GM21717 (cell line): ENCODE data around the gene INSR.

Source experiments
- ATAC-seq: cut with Tn5 transposase; IDR thresholded peaks from one replicate; pipeline ENCODE4 v1.9.1; 2021; ENCODE audit warnings: mild to moderate bottlenecking, moderate library complexity; ENCODE audit not compliant: unreplicated experiment

Gene INSR

DNA sequence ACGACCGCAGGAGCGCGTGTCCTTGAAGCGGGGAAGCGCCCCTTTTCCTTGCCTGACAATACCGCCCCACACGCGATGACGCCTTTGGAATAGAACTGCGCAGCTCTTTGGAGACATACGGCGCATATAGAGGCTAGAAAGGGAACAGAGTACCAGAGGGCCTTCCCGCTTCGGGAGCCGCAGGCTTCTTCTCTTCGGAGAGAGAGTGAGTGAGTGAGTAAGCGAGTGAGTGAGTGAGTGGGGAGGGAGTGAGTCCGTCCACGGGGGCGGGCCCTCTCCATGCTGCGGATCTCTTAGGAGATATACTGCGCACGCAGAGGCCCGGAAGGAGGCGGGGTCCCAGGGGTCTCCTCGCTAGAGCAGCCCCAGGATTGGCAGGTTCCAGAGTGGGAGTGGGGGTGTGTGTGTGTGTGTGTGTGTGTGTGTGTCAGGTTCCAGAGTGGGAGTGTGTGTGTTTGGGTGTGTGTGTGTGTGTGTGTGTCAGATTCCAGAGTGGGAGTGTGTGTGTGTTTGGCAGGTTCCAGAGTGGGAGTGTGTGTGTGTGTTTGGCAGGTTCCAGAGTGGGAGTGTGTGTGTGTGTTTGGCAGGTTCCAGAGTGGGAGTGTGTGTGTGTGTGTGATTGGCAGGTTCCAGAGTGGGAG, 97.0 kb downstream of the INSR start:
- peak; percentile 49 for ATAC-seq

DNA sequence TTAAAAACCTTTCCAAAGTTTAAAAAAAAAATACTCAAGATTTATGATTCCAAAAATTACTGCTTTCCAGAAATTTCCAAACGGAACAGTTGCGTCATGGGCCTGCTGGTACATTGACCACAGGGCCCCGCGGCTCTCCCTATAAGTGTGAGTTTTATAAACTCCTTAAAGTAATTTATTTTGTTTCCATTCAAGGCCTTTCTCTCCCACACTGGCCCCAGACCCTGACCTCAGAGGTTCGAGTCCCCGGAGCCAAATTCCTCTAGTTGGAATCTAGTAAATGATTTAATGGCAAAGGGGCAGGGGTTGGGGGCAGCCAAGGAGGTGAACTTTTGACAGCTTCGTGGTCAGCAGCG, 97.5 kb downstream of the INSR start:
- ATAC-seq = no peak

DNA sequence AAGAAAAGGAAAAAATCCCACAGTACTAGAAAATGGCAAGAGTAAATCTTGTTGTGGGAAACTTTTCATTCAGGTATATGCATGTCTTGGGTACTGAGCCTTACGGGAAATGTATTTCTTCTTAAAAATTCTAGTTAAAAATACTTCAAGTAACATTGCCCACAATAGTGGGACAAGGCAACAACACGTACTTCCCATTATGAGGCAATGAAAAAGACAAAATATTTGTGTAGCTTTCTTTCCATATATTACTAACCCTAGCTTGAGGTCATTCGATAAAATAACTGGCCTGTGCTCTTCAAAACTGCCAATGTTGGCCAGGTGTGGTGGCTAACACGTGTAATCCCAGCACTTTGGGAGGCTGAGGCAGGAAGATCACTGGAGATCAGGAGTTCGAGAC, 99.2 kb downstream of the INSR start:
- ATAC-seq = no peak

DNA sequence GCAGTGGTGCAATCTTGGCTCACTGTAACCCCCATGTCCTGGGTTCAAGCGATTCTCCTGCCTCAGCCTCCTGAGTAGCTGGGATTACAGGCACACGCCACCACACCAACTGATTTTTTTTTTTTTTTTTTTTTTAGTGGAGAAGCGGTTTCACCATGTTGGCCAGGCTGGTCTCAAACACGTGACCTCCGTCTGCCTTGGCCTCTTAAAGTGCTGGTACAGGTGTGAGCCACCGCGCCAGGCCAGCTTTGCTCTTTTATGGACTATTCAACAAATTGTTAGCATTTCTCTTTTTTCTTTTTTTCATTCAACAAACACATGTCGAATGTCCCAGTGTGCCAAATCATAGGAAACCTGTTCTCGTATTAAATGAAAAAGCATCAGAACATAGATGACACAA, 99.6 kb downstream of the INSR start:
- ATAC-seq = no peak

DNA sequence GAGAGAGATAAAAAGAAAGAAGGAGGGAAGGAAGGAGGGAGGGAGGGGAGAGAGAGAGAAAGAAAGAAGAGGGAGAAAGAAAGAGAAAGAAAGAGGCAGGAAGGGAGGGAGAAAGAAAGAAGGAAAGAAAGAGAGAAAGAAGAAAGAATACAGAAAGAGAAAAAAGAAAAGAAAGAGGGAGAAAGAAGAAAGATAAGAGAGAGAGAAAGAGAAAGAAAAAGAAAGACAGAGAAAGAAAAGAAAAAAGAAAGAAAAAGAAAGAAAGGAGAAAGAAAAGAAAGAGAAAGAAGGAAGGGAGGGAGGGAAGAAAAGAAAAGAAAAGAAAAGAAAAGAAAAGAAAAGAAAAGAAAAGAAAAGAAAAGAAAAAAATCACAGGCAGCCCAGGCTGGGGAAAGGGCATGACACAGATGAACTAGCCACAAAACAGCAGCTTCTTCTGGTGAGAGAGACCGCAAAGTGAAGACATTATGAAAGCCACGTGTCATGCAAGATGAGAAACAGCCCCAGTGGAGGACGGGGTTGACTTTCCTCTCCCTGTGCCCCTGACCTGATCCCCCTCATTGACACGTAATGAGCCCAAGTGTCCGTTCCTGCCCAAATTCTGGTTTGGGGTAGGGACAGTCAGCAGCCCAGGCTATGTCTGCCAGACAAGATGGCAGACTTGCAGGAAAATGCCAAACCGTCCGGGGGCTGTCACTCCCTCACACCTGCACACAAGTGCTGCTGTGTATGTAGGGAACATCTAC, 102.1 kb downstream of the INSR start:
- ATAC-seq = no peak

DNA sequence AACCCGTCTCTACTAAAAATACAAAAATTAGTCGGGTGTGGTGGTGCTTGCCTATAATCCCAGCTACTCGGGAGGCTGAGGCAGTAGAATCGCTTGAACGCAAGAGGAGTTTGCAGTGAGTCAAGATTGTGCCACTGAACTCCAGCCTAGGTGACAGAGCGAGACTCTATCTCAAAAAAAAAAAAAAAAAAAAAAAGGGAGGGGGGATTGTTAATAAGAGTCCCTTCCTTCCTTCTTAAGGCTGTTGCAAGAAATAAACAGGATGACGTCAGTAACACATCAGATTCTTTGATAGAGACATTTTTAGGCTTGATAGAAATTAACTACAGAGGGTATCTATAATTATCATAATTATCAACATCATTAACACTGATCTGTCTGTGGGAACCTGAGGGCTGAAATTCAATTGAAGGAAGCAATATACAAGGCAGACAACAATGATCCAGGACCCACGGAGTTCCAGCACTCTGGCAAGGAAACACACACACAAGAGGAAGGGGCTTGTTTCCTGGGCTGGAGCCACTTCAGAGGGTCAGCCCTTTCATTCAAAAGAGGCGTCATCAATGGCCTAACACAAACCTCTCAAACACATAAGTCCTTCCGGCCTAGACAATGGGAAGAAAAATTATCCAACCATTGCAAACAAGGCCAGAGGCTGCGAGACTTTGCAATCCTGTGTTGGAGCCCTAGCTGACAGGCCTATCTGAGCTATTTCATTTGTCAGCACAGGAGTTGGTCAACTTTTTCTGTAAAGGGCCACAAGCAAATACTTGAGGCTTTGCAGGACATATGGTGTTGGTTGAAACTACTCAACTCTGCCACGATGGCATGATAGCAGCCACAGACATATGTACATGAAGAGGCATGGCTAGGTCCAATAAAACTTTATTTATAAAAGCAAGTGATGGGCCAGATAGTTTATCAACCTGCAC, 105.2 kb downstream of the INSR start:
- ATAC-seq = no peak

DNA sequence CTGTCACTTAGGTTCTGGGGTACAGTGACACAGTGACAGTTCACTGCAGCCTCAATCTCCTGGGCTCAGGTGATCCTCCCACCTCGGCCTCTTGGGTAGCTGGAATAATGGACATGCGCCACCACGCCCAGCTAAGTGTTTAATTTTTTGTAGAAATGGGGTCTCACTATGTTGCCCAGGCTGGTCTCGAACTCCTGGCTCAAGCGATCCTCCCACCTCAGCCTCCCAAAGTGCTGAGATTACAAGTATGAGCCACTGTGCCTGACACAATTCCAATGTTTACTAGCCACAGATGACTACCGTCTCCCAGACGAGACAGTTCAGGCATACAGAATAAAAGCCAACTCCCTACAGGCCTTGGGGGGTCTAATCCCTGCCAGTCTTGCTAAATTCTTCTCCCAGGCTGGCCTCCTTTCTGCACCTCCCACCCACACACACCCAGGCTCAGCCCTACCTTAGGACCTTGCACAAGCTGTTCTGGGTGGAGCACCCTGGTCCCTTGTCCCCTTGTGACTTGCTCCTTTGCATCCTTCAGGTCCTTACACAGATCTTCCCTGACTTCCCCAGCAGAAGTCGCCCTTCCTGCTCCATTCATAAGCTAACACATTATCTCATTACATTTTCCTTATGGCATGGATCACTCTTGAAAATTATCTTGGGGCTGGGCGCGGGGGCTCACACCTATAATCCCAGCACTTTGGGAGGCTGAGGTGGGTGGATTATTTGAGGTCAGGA, 106.4 kb downstream of the INSR start:
- ATAC-seq = no peak

DNA sequence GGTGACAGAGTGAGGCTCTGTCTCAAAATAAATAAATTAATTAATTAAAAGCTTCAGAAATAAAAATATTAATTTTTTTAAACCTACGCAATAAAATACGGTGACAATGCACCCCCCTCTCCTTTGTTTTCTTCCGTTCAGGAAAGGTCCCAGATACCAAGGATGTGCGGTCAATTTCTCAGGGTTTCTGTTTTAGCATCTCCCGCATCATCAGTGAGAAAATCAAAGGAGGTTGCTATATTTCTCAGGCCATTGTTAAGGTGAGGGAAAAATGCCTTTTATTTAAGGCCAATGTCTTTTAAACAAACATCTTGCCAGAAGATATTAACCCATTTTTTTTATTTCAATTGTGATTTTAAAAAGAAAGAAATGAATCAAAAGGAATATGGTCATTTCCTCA, 111.7 kb downstream of the INSR start:
- no peak for ATAC-seq

DNA sequence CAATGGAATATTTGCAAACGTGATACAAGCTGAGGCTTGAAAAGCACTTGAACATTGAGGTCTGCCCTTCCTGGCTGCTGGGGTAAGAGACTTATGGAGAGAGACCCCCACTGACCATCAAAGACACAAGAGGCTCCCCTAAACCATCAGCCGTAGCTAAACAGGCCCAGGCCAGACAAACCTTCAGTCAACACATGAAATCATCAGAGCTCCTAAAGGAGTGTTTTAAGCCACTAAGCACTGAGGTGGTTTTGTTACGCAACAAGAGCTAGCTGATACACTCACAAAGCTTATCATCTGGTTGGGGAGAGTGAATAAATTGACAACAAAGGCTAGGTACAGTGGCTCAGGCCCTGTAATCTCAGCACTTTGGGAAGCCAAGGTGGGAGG, 114.3 kb downstream of the INSR start:
- no peak for ATAC-seq

DNA sequence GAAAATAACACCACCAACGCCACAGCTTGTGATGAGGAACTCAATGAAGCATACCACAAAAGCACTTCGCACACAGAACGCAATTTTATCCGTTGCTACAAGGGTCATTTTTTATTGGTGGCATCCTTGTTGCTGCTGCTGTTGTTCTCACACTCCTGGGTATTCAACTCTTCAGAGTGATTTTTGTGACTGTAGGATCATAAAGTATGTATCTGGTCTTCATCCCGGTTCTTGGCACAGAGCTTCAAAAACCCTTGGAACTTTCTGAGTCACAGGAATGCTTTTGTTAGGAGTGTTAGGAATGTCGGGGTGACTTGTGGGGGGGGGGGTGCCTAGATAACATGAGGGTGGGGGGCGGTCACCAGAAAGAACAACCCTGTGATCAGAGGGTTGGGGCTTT, 116.3 kb downstream of the INSR start:
- ATAC-seq = no peak

DNA sequence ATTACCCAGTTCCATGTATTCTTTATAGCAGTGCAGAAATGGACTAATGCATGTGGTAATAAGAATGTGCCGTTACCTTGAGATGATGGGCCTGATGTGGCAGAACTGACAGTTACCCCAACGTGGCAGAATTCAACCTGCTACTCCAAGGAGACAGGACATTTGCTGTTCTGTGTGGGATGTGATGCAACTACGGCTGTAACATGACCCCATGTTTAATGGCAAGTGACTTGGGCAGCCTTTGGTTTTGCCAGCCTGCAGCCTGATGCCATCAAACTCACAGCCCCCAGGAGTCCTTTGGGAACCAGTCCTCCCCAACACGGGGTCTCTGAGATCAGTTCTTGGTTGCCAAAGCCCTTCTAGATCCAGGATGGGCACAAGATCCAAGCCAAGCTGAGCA, 117.4 kb downstream of the INSR start:
- no peak for ATAC-seq

DNA sequence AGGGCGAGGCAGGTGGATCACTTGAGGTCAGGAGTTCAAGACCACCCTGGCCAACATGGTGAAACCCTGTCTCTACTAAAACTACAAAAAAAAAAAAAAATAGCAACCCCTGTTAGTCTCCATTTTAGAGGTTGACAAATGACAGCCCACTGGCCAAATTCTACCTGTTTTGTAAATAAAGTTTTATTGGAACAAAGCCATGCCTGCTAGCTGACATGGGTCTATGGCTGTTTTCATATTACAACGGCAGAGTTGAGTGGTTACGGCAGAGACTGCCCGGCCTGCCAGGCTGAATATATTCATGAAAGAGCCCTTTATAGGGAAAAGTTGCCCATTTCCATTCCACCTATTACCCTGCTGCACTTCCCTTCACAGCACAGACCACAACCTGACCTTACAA, 121.4 kb downstream of the INSR start:
- no peak for ATAC-seq

DNA sequence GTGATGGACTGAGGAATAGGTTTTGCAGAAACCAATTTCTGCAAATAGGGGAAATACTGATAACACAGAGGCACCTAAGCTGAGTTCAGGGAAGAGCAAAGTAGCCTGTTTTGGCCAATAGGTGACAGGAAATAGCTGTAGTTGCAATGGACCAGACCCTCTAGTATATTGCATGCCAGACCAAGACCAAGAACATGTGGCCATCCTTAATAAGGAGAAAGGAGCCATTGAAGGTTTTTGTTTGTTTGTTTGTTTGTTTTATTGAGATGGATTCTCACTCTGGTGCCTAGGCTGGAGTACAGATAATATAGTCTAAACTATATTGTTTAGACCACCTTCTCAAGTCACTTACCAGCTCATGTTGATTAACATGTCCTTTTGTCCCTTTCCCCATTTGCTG, 123.2 kb downstream of the INSR start:
- no peak for ATAC-seq

DNA sequence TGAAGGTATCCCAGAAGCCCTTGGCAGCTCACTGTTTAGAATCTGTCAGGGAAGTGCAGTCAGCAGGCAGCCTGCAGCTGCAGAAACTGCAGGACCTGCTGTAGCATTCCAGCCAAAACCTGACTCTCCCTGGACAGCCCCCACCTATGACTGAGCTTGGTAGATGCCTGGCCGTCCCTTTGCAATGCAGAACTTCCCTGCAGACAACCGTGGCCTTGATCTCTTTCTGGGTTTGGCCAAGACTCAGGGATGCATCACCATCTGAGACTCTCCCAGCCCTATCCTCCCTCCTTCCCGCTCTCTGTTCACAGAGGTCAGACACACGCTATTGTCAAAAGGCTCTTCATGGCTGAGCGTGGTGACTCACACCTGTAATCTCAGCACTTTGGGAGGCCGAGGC, 125.3 kb downstream of the INSR start:
- ATAC-seq = no peak

DNA sequence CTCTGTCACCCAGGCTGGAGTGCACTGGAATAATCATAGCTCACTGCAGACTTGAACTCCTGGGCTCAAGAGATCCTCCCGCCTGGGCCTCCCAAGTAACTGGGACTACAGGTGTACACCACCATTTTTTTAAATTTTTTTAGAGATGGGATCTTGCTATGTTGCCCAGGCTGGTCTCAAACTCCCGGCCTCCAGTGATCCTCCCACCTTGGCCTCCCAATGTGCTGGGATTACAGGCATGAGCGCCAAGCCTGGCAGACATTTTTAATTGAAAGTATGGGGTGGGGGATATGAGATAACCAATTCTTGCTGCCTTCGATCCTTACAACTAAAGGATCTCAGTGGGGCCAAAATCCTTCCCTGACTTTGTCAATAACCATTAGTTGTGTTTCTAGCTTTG, 132.9 kb downstream of the INSR start:
- no peak for ATAC-seq

DNA sequence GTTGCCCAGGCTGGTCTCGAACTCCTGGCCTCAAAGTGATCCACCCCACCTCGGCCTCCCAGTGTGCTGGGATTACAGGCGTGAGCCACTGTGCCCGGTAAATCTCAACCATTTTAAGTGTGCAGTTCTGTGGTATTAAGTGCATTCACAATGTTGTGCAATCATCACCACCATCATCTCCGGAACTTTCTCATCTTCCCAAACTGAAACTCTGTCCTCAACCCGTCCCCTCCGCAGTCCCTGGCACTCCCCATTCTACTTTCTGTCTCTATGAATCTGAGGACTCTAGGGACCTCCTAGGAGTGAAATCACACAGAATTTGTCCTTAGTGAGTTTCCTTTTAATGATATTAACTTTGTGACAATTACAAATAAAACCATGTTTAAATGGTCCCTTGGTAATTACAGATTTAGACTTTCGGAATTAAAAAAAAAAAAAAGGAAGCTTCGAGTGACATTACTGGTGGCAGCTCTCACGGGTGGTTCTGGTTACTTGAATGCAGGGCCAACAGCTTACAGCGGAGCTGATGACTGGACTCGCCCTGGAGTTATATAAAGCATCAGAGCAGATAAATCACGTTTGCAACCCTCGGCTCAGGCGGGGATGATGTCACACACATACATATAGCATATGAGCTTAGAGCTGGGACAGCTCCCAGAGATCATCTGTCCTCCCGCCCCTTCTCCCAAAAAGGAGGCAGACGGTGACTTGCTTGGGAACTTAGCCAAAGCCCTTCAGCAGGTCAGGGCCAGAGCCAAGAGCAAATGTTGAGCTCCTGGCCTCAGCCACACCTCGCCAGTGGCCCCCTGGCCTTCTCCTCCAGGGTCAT, 134.9 kb downstream of the INSR start:
- no peak for ATAC-seq

DNA sequence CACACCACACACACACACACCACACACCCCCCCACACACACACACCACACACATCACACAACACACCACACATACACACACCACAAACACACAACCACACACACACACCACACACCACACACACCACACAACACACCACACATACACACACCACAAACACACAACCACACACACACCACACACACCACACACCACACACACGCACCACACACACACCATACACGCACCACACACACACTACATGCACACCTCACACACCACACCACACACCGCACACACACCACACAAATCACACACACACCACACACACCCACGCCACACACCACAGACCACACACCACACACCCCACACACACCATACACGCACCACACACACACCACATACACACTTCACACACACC, 141.2 kb downstream of the INSR start:
- no peak for ATAC-seq

DNA sequence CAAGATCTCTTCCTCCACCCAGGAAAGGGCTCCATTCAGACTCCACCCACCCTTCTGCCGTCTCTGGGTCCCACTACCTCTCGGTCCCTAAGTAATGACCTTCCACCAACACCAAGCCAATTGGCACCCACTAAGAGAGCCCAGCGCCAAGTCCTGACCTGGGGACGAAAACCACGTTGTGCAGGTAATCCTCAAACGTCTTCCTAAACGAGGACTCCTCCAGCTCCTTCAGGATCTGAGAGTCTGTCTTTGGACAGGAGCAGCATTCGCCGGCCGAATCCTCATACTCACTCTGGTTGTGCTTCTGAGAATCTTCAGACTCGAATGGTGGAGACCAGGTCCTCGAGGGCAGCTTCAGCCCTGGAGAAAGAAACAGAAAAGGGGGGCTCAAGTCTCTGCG, 141.6 kb downstream of the INSR start:
- ATAC-seq = no peak

DNA sequence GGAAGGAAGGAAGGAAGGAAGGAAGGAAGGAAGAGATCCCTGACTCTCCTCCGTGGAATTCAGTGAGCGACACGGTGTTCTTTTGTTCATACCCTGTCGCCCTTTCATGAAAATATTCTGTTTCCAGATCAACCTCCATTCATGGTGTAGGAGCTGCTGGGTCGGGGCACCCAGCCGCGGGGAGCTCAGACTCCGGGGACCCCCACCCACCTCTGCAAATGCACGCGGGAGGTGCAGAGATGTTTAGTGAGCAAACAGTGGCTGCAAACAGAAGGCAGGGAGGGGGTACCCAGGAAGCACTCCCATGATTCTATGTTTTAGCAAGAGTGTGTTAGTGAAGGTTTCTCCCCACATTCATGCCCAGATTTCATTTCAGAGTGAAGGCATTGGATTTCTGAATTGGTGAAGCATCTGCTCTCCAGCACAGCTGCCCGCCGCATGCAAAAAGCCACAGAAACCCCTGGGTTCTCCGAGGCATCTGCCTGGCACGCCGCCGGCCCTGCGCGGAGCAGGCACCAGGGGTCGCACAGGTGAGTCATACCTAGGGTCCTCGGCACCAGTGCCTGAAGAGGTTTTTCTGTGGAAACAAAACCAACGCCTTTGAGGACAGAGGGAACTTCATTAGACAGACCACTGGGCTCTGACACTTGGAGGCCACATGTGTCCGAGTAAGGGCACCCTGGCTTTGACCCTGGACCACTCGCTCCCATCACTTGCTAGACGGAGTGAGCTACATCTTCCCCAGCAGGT, 144.1 kb downstream of the INSR start:
- no peak for ATAC-seq
